Astrocyte (in vitro differentiated cells and primary cell): ENCODE data around the gene MTNR1A.

Experiments
- EZH2 ChIP-seq: IDR thresholded peaks from 2 replicates; pipeline ENCODE4 v1.6.1; 2012; ENCODE audit warnings: mild to moderate bottlenecking, low read length, inconsistent platforms; ENCODE audit not compliant: insufficient read depth
- TF ChIP-seq, protein P1 (sequence below): IDR thresholded peaks from 2 replicates; pipeline ENCODE4 v1.5.1; 2011; ENCODE audit warnings: low read depth, mild to moderate bottlenecking, inconsistent platforms, low read length, moderate library complexity; ENCODE audit not compliant: insufficient read depth

- TF ChIP-seq, protein P1, sequence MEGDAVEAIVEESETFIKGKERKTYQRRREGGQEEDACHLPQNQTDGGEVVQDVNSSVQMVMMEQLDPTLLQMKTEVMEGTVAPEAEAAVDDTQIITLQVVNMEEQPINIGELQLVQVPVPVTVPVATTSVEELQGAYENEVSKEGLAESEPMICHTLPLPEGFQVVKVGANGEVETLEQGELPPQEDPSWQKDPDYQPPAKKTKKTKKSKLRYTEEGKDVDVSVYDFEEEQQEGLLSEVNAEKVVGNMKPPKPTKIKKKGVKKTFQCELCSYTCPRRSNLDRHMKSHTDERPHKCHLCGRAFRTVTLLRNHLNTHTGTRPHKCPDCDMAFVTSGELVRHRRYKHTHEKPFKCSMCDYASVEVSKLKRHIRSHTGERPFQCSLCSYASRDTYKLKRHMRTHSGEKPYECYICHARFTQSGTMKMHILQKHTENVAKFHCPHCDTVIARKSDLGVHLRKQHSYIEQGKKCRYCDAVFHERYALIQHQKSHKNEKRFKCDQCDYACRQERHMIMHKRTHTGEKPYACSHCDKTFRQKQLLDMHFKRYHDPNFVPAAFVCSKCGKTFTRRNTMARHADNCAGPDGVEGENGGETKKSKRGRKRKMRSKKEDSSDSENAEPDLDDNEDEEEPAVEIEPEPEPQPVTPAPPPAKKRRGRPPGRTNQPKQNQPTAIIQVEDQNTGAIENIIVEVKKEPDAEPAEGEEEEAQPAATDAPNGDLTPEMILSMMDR: no peak
- TF ChIP-seq EZH2: no peak
Observed at GRCh38 chr4:186563761-186564160, 8.4 kb upstream of the MTNR1A start.
